HPDE6-E6E7 (cell line): ENCODE measurements around the gene NSG1.
"Not testable (repeated sequence)": the region's sequence is repeated elsewhere in the genome, so short reads cannot be mapped to it uniquely, and the experiment has no call there.

Source experiments
- DNase-seq: peaks from one replicate; pipeline ENCODE4 v3.0.0; 2011; ENCODE audit warnings: missing footprints; ENCODE audit errors: extremely low spot score

NSG1 gene, protein sequence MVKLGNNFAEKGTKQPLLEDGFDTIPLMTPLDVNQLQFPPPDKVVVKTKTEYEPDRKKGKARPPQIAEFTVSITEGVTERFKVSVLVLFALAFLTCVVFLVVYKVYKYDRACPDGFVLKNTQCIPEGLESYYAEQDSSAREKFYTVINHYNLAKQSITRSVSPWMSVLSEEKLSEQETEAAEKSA

DNA sequence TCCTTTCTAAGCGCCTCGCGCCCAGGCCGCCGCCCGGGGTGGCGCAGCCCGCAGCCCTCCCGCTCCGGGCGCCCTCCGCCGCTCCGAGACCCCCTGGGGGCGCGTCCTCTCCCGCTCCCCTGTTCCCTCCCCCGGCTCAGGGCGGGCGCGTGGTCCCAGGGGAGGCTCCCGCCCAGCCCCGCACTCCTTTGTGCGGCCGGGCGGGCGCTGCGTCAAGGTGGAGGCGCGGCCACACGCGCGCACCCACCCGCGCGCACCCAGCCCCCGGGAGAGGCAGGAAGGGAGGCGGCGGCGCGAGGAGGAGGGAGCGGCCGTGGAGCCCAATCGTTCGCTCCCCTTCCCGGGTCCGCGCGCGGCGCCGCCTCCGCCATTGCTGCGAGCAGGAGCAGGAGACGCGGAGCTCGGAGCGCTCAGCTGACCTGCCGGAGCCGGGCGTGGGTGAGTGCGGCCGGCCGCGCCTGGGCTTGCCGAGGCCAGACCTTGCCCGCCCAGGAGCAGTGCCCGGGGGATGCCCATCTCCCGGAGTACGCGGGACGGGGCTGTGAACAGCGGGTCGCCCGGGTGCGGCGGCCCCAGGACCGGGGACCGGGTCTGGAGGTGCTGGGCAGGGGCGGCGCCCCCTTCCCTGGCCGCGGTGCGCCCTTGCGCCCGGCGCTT is at the start of gene NSG1:
NSG1 (plus strand) TSS at position 367 of the 657 bp plus-strand sequence. CDS start 528 bp downstream, outside the sequence.
- DNase-seq, result peak; percentile 37

DNA sequence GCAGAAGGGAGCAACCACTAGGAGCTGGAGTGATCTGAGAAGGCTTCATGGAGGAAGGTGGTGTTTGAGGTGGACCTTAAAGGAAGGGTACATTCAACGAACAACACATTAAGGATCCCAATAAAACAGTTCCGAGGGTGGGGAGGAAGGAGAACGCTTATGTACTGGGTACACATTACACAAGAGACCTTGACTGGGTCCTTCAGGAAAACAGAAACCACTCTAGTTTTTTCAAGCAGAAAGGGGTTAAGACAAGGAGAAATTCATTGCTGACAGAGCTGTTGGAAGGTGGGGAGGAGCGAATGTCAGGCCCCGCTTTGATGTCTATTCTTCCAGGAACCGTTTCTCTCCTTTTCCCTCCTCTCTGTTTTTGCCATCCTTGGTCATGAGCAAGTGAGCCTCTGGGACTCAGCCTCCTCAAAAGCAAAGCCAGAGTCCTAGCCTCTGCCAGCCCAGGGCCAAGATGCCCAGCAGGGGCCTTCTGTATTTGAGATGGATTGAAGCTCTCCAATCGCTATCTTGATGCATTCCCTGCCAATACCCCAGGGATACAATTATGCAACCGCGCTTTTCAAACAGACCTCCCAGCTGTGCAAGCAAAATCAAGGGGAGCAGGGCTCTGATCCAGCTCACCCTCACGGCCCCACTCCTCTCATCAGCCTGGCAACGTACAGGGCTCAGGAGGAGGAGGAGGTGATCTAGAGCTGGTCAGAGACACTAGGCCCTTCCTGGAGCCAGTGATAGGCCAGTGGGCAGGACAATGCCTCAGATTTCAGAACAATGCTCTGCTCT is 48.5 kb upstream of the NSG1 start:
- no peak for DNase-seq

DNA sequence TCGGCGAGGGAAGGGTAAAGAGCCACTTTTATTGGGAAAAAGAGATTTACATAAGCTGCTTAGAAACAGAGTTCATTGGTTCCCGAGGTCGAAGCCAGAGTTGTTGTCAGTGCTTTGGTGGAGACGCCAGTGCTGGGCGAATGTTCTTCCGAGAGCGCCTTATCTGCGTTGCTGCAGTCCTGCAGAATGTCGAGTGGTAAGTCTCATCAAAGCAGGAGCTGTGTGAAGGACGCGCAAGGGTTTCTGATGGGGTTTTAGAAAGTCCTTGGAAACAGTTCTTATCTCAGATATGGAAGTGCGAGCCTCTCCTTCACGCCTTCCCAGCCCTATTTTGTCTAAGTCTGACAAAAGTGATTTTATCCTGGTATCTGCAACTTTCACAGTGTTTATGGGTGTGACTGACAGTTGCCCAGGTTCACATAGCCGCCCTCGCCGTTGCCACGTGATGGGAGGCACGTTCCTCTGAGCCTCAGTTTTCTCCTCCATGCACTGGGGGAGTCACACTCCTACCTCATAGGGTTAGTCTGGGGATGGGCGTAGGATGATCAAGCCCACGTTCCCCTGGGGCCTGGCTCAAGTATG is 47.3 kb upstream of the NSG1 start:
- no peak for DNase-seq

DNA sequence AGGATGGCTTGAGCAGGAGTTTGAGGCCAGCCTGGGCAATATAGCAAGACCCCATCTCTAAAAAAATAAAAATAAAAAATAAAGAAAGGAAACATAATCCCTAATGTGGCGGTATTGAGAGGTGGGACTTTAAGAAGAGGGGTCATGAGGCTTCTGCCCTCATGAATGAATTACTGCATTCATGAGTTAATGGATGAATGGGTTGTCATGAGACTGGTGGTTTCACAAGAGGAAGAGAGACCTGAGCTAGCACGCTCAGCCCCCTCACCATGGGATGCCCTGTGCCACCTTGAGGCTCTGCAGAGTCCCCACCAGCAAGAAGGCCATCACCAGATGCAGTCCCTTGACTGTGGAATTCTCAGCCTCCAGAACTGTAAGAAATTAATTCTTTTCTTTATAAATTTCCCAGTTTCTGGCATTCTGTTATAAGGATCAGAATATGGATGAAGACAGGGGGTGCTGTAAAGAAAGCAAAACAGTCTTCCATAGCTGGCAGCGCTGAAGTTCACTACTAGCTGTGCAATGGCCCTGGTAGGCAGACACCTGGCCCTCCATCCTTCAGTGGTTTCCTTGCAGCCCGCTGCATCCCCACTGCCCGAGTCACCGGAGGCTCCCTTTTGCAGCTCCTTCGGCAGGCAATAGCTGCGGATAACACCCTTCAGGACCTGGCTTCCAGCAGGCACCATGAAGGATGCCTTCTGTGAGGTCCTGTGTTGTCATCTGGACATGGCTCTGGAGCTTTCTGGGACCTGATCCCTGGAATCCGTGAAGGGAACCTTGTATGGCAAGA is 44.8 kb upstream of the NSG1 start:
- no peak for DNase-seq

DNA sequence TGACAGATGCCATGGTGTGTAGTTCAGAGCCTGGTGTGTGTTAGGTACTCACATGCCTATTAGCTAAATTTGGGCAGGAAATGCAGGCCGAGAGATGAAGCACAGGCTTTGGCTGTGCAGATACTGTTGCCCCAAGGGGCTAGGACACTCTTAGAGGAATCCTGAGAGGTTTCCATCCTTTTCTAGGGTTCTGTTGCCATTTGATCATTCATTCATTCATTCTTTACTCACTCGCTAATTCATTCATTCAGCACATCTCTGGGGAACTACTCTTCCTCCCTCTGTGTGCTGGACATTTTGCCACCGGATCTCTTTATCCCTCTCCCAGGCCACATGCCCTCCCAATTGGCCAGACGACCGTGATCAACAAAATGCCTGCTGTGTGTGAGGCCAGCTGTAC is 43.9 kb upstream of the NSG1 start:
- DNase-seq, result no peak

DNA sequence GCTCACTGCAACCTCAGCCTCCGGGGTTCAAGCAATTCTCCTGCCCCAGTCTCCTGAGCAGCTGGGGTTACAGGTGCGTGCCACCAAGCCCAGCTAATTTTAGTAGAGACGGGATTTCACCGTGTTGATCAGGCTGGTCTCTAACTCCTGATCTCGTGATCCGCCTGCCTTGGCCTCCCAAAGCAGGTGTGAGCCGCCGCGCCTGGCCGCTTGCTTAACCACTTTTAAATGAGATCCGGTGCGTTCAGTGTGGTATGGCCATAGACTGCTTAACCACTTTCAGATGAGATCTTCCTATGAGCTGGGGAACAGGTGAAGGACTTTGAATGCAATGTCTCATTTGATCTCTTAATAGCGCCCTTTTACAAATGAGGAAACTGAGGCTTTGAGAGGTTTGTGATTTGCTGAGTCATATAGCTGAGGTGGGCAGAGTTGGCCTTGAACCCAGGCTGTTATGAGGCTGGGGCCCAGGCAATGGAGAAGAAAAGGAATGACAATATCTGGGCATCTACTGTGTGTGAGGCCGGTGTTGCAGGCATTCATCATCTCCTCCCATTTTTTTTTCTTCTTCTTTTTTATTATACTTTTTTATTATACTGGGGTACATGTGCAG is 41.9 kb upstream of the NSG1 start:
- no peak for DNase-seq

DNA sequence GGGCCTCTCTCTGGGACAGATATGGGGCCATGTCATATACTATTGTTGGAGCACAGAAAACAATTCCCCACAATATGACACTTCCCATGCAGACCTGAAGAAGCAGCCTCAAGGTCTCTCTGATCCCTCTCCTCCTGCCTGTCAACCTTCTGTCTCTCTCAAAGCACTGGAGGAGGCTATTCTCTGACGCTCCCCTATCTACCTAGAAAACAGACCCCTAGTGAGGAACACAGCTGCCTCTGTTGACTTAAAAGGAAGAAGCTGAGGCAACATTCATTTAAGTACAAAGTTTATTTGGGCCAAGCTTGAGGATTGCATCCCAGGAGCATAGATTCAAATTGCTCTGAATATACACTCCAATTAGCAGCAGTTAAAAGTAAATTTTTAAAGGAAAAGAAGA is 39.3 kb upstream of the NSG1 start:
- no peak for DNase-seq

DNA sequence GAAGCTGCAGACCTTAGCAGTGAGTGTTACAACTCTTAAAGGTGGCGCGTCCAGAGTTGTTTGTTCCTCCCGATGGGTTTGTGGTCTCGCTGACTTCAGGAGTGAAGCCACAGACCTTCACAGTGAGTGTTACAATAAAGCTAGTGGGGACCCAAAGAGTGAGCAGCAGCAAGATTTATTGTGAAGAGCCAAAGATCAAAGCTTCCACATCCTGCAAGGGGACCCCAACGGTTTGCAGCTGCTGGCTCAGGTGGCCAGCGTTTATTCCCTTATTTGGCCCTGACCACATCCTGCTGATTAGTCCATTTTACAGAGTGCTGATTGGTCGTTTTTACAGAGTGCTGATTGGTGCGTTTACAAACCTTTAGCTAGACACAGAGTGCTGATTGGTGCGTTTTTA is 38.3 kb upstream of the NSG1 start:
- not testable (repeated sequence) for DNase-seq

DNA sequence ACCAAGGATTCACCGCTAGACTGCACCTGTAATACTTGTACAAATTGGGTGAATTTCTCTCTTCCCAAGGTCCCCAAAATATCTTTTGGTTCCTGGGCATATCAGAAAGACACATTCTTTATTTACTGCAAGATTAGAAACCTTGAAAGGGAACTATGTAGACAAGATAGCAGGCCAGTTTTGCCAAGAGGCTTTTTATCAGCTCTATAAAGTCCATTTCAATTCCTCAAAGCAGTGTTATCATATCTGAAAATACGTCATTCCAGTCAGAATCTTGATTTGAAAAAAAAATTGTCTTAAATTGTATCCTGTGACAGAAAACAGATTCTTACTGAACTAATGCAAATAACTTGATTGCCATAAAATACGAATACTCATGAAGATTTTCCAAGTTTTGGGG is 37.0 kb upstream of the NSG1 start:
- no peak for DNase-seq

DNA sequence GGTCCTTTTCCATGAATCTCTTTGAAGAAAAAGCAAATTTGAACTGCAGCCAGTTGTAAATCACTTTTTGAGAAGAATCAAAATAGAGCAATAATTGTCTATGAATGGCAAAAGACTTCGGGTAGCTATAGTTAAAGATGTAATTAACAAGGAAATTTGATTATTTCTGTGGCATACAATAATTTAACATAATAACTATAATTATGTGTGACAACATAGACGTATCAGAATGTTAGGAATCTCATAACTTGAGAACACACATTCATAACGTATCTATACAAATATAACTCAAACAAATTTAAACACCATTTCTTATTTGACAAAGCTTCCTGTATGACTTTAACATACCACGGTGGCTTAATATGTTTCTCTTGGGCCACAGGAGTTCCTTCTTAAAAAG is 36.0 kb upstream of the NSG1 start:
- no peak for DNase-seq

DNA sequence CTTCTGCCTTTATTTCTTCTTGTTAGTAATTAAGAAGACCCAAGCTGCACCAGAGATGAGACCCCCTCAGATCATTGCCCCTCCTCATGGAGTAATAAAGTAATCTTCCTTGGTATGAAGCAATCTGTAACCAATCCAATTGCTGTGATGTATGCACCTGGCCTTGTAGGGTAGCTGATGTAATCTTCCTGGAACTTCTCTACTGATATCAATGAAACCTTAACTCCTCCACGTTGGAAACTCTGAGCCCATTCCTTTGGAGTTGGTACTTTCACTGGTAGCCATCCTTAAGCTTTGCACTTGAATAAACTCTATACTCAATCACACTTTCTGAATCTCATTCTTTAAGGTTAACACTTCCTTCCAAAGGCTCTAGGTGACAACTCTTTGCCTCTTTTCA is 31.6 kb upstream of the NSG1 start:
- no peak for DNase-seq

DNA sequence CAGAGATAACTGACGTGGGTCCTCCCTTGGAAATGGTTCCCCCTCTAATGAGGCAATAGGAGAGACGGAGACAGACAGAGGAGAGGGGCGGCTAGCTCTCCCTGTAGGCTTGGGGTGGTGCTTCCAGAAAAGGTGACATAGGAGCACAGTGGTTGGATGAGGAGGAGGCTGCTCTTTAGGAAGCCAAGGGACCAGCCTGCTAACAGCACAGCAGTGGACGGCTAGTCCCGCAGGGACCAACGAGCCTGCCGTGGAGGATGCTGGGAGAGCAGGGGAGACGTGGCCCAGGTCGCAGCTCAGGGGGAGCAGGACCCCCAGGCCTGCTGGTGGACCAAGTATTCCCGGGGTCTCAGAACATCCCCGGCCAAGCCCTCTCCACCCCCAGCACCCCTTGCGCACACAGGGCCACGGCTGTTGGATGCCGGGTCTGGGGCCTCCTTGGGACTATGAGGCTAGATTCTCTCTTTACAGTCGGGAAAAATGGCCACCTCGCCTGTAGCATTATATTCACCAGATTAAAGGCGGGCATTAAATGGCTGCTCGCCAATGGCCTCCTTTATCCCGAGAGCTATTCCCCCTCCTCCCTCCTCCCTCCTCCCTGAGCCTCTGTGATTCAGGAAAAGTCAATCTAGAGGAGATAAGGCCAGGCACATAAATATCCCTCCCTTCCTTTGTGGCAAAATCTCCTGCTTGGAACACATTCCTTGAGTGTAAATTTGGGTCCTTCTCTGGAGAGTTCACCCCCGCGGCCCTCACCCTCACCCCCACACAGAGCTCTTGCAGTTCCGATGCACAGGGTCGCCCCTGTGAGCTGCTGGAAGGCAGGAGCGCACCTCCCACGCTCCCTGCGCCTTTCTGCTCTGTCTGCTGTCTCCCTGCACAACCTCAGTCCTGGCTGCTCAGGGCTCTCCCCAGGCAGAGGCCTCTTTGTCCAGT is 30.5 kb upstream of the NSG1 start:
- no peak for DNase-seq

DNA sequence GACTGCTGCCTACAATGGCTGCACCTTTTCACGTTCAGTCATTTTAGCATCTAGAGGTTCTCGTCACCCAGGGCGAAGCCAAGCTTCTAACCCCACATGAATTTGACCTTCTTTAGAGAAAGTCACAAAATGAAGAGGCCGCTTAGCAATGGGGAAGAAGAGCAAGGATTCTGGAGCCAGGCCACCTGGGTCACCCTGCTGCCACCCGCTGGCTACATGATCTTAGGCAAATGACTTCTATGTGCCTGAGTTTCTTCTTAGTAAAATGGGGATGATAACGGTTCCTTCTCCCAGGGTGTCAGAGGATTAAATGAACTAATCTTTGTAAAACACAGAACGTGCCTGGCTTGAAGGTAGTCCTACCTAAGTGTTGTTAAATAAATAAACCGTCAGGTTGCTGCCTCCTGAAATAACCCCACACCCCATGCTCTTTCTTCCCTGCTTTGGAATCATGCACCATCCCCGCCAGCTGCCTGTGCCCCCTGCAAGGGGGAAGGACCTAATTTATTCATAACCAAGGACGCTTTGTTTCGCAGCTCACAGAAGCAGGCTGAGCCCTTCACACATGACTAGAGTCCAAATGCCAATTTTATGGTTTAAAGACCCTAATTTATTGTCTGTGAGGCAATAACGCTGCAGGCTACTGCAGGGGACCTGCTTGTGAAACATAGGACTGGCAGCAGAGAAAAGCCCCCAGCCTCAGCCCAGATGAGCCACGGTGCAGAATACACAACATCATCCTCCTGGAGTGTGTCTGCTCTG is 28.6 kb upstream of the NSG1 start:
- DNase-seq, result no peak

DNA sequence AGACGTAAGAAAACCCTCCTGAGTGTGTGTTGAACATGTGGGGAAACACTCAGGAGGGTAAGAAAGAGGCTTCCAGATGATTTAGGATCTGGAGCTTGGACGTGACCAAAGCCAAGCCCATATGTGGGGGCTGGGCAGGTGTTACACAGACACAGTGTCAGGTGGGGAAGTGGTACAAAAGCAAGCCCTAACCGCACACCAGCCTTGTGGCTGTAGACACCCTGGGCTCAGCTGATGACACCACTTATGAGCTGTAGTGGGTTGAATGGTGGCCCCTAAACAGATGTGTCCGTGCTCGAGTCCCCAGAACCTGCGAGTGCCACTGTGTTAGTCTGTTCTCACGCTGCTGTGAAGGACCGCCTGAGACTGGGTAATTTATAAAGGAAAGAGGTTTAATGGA is 25.0 kb upstream of the NSG1 start:
- no peak for DNase-seq

DNA sequence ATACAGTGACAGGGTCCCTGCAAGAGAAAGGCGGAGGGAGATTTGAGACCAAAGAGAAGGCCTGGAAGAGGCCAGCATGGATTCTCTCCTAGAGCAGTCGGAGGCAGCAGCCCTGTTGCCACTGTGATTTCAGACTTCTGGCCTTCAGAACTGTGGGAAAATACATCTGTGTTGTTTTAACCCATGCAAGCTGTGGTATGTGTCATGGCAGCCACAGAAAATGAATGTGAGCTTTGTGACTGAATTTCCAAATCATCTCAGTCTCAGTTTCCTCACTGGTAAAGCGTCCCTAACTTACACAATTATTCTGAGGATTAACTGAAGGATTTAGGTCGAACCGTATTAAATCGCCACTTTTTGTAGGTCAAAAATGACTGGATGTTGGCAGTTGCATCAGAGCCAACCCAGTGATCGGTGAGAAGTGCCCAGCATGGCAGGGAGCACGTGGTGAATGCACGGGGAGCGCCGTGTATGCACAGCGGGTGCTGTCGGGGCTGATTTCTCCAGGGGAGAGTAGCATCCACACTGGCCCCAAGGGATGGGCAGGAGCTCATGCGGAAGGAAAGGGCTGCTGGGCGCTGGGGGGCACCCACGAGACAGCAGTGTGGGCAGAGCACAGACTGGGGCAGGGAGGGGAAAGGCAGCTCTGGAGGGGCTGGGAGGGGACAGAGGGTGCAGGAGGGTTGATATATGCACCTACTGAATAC is 23.8 kb upstream of the NSG1 start:
- DNase-seq, result no peak

DNA sequence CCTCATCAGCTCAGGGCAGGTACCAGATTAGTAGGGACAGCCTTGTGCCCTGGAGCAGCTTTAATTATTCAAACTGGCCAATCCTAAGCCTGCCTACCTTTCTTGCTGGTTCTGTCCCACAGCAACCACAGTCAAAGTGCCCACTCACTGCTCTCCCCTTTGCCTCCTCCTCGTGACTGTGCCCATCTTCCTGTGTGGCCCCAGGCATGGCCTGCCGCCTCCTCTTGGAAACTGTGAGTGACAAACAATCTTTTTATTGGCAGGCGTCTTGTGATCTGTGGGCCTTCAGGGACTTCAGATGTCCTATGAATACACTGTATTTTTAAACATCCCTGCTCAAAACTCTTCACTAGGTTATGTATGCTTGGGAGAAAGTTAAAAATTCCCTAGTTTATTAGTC is 22.8 kb upstream of the NSG1 start:
- no peak for DNase-seq

DNA sequence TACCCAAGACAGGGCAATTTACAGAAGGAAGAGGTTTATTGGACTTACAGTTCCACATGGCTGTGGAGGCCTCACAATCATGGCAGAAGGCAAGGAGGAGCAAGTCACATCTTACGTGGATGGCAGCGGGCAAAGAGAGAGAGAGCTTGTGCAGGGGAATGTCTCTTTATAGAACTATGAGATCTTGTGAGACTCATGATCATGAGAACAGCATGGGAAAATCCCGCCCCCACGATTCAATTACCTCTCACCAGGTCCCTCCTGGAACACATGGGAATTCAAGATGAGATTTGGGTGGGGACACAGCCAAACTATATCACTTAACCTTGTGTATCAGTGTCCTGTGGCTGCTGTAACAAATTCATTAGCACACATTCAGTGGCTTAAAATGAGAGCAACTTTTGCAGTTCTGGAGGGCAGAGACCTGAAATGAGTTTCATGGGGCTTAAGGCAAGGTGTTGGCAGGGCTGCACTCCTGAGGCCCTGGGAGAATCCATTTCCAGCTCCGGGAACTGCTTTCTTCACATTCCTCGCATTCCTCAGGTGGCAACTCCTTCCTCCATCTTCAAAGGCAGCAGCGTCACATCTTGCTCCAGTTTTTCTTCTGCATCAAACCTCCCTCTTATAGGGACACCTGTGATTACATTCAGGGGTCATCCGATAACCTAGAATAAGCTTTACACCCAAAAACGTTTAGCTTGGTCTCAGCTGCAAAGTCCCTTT is 22.3 kb upstream of the NSG1 start:
- DNase-seq, result no peak
